ENCODE data around the gene CFAP221.

CFAP221 gene

GRCh38 chr2:119638246-119638645 lies 94.0 kb downstream of the CFAP221 start:
- Histone ChIP-seq H3K4me3 (ENCODE audit: low read depth, low read length) (no peak overlapping the region), H3K27ac (no peak overlapping the region), H3K36me3 (replicated peaks) (no peaks in the 10 kb centered on the region), H3K27me3 (replicated peaks) (no peaks in the 10 kb centered on the region)
- in situ Hi-C loops (cut with HindIII; ENCODE audit: low pct_ligation_motif_present, low sequenced_read_pairs): no loop called here
- TF ChIP-seq CTCF (IDR thresholded peaks at IDR 0.05; ENCODE audit: low read depth, low read length, missing control alignments): no peak
- no peak for DNase-seq

GRCh38 chr2:119638685-119639554 lies 94.7 kb downstream of the CFAP221 start:
- Histone ChIP-seq H3K27me3 (replicated peaks) (no peaks in the 10 kb centered on the region), H3K36me3 (replicated peaks) (no peaks in the 10 kb centered on the region), H3K4me3 (ENCODE audit: low read depth, low read length) (no peak overlapping the region), H3K27ac (no peak overlapping the region)
- no peak for DNase-seq
- TF ChIP-seq CTCF (IDR thresholded peaks at IDR 0.05; ENCODE audit: low read depth, low read length, missing control alignments): no peak
- in situ Hi-C loops (cut with HindIII; ENCODE audit: low pct_ligation_motif_present, low sequenced_read_pairs): no loop called here

- Histone ChIP-seq H3K36me3 (replicated peaks) (no peaks in the 10 kb centered on the region), H3K27ac (no peak overlapping the region), H3K27me3 (replicated peaks) (no peaks in the 10 kb centered on the region), H3K4me3 (ENCODE audit: low read depth, low read length) (no peak overlapping the region)
- TF ChIP-seq CTCF (IDR thresholded peaks at IDR 0.05; ENCODE audit: low read depth, low read length, missing control alignments): peak; percentile 99
- in situ Hi-C loops (cut with HindIII; ENCODE audit: low pct_ligation_motif_present, low sequenced_read_pairs): no loop called here
- peak; percentile 67 for DNase-seq
Measured at GRCh38 chr2:119641562-119642258, 97.5 kb downstream of the CFAP221 start.

GRCh38 chr2:119644186-119644585 lies 99.9 kb downstream of the CFAP221 start:
- in situ Hi-C loops (cut with HindIII; ENCODE audit: low pct_ligation_motif_present, low sequenced_read_pairs): no loop called here
- no peak overlapping the region for H3K4me3 ChIP-seq (ENCODE audit: low read depth, low read length)
- peak; percentile 63 for DNase-seq
- H3K36me3 ChIP-seq (replicated peaks): no peaks in the 10 kb centered on the region
- no peaks in the 10 kb centered on the region for H3K27me3 ChIP-seq (replicated peaks)
- no peak for TF ChIP-seq CTCF (IDR thresholded peaks at IDR 0.05; ENCODE audit: low read depth, low read length, missing control alignments)
- no peak overlapping the region for H3K27ac ChIP-seq

- in situ Hi-C loops (cut with HindIII; ENCODE audit: low pct_ligation_motif_present, low sequenced_read_pairs): no loop called here
- DNase-seq: peak; percentile 49
- no peak for TF ChIP-seq CTCF (IDR thresholded peaks at IDR 0.05; ENCODE audit: low read depth, low read length, missing control alignments)
- H3K4me3 ChIP-seq (ENCODE audit: low read depth, low read length): no peak overlapping the region
- no peak overlapping the region for H3K27ac ChIP-seq
- H3K27me3 ChIP-seq (replicated peaks): no peaks in the 10 kb centered on the region
- H3K36me3 ChIP-seq (replicated peaks): no peaks in the 10 kb centered on the region
Measured at GRCh38 chr2:119645173-119645855, 101.1 kb downstream of the CFAP221 start.

Data from brain microvascular endothelial cell (primary cell).